Mesendoderm (in vitro differentiated cells): ENCODE results near the gene BICRAL.
"Not testable (repeated sequence)": the region's sequence is repeated elsewhere in the genome, so short reads cannot be mapped to it uniquely, and the experiment has no call there.

Source experiments
- DNase-seq: peaks from one replicate; pipeline ENCODE4 v3.0.0; 2013
- H2AK5ac ChIP-seq: 2 replicates; pipeline ENCODE4 v1.6.1; 2013; ENCODE audit warnings: low read length, inconsistent platforms
- H2BK120ac ChIP-seq: 2 replicates; pipeline ENCODE4 v1.6.1; 2013; ENCODE audit warnings: low read depth, mild to moderate bottlenecking, low read length, moderate library complexity, mixed read lengths
- H2BK15ac ChIP-seq: replicated peaks from 2 replicates; pipeline ENCODE4 v1.6.1; 2013; ENCODE audit warnings: low read depth, mild to moderate bottlenecking, moderate library complexity
- H2BK5ac ChIP-seq: 2 replicates; pipeline ENCODE4 v1.6.1; 2013; ENCODE audit warnings: low read length, inconsistent platforms
- H3K18ac ChIP-seq: 2 replicates; pipeline ENCODE4 v1.6.1; 2013; ENCODE audit warnings: mild to moderate bottlenecking, low read length, mixed read lengths
- H3K23ac ChIP-seq: one replicate; pipeline ENCODE4 v1.6.1; 2013; ENCODE audit warnings: low read length
- H3K27ac ChIP-seq: 2 replicates; pipeline ENCODE4 v1.5.1; 2013; ENCODE audit warnings: low read depth, mild to moderate bottlenecking, inconsistent platforms, low read length, moderate library complexity
- H3K27me3 ChIP-seq: 2 replicates; pipeline ENCODE4 v1.6.1; 2013; ENCODE audit warnings: low read length, control low read depth, mild to moderate bottlenecking, inconsistent platforms; ENCODE audit not compliant: insufficient read depth, poor library complexity
- H3K36me3 ChIP-seq: 2 replicates; pipeline ENCODE4 v1.6.1; 2013; ENCODE audit warnings: low read length, inconsistent platforms; ENCODE audit not compliant: control insufficient read depth, insufficient read depth
- H3K4ac ChIP-seq: one replicate; pipeline ENCODE4 v1.6.1; 2013; ENCODE audit warnings: low read depth, mild to moderate bottlenecking, low read length, moderate library complexity
- H3K4me1 ChIP-seq: 2 replicates; pipeline ENCODE4 v1.6.1; 2013; ENCODE audit warnings: low read depth, low read length, inconsistent platforms; ENCODE audit not compliant: control insufficient read depth
- H3K4me2 ChIP-seq: 2 replicates; pipeline ENCODE4 v1.6.1; 2013; ENCODE audit warnings: low read length
- H3K4me3 ChIP-seq: 2 replicates; pipeline ENCODE4 v1.5.1; 2013; ENCODE audit warnings: mild to moderate bottlenecking, low read length
- H3K56ac ChIP-seq: one replicate; pipeline ENCODE4 v1.6.1; 2013; ENCODE audit warnings: low read length
- H3K79me1 ChIP-seq: 2 replicates; pipeline ENCODE4 v1.6.1; 2013; ENCODE audit warnings: low read length, inconsistent platforms
- H3K79me2 ChIP-seq: 2 replicates; pipeline ENCODE4 v1.6.1; 2013; ENCODE audit warnings: mild to moderate bottlenecking, low read length; ENCODE audit not compliant: control insufficient read depth, insufficient read depth
- H3K9ac ChIP-seq: 2 replicates; pipeline ENCODE4 v1.6.1; 2013; ENCODE audit warnings: low read length, inconsistent platforms
- H4K5ac ChIP-seq: one replicate; pipeline ENCODE4 v1.6.1; 2013; ENCODE audit warnings: low read length
- H4K8ac ChIP-seq: one replicate; pipeline ENCODE4 v1.6.1; 2013; ENCODE audit warnings: low read depth, mild to moderate bottlenecking, control low read depth, low read length, moderate library complexity
- WGBS: extraction: QIAGEN DNeasy Blood & Tissue Kit; methylation state at CpG from one replicate; pipeline ENCODE4 v1.1.7; 2013; ENCODE audit warnings: low lambda C conversion rate, missing lambda C conversion rate; ENCODE audit not compliant: insufficient coverage; ENCODE audit errors: extremely low coverage; 5-methylcytosine and 5-hydroxymethylcytosine counted together

BICRAL gene

GRCh38 chr6:42769051-42769450, 12.8 kb upstream of the BICRAL start:
- H2BK5ac ChIP-seq = no peak overlapping the region
- no peak overlapping the region for H3K56ac ChIP-seq
- H3K79me2 ChIP-seq = no peaks in the 10 kb centered on the region
- peaks cover 4% of the 10 kb centered on the region for H3K4me1 ChIP-seq
- no peak overlapping the region for H2AK5ac ChIP-seq
- H3K23ac ChIP-seq = no peak overlapping the region
- WGBS = no CpG with 5 or more reads among the region's 4 CpGs
- H3K27ac ChIP-seq = no peak overlapping the region
- no peak overlapping the region for H4K5ac ChIP-seq
- H3K4me3 ChIP-seq = no peak overlapping the region
- no peak overlapping the region for H3K9ac ChIP-seq
- H4K8ac ChIP-seq = no peak overlapping the region
- H3K18ac ChIP-seq = no peak overlapping the region
- no peaks in the 10 kb centered on the region for H3K36me3 ChIP-seq
- no peak overlapping the region for H2BK15ac ChIP-seq
- no peak overlapping the region for H3K4ac ChIP-seq
- H3K4me2 ChIP-seq = no peak overlapping the region
- peaks cover 2% of the 10 kb centered on the region for H3K79me1 ChIP-seq
- DNase-seq = no peak
- H2BK120ac ChIP-seq = no peak overlapping the region
- no peaks in the 10 kb centered on the region for H3K27me3 ChIP-seq

GRCh38 chr6:42769836-42770235, 12.0 kb upstream of the BICRAL start:
- Histone ChIP-seq H2BK120ac (no peak overlapping the region), H3K4me1 (peaks cover 4% of the 10 kb centered on the region), H3K9ac (no peak overlapping the region), H3K79me2 (no peaks in the 10 kb centered on the region), H3K4ac (no peak overlapping the region), H3K18ac (no peak overlapping the region), H3K23ac (no peak overlapping the region), H3K79me1 (peaks cover 2% of the 10 kb centered on the region), H3K27me3 (no peaks in the 10 kb centered on the region), H3K27ac (no peak overlapping the region), H4K5ac (no peak overlapping the region), H3K4me3 (no peak overlapping the region), H2BK15ac (no peak overlapping the region), H3K56ac (no peak overlapping the region), H2BK5ac (no peak overlapping the region), H3K4me2 (no peak overlapping the region), H3K36me3 (no peaks in the 10 kb centered on the region), H2AK5ac (no peak overlapping the region), H4K8ac (no peak overlapping the region)
- DNase-seq = no peak
- no CpG with 5 or more reads among the region's 2 CpGs for WGBS

- no peak overlapping the region for H3K4ac ChIP-seq
- no CpG with 5 or more reads among the region's 3 CpGs for WGBS
Measured at GRCh38 chr6:42771741-42772100, 10.1 kb upstream of the BICRAL start.

GRCh38 chr6:42774201-42774600, 7.7 kb upstream of the BICRAL start:
- H3K4me2 ChIP-seq = no peak overlapping the region
- no peak overlapping the region for H3K9ac ChIP-seq
- no peak overlapping the region for H2BK15ac ChIP-seq
- H3K18ac ChIP-seq = no peak overlapping the region
- no peaks in the 10 kb centered on the region for H3K27me3 ChIP-seq
- no peak for DNase-seq
- no peak overlapping the region for H2BK5ac ChIP-seq
- H2AK5ac ChIP-seq = no peak overlapping the region
- H3K23ac ChIP-seq = no peak overlapping the region
- H3K27ac ChIP-seq = no peak overlapping the region
- no CpG with 5 or more reads among the region's 4 CpGs for WGBS
- no peak overlapping the region for H3K56ac ChIP-seq
- no peak overlapping the region for H3K4me3 ChIP-seq
- no peaks in the 10 kb centered on the region for H3K79me2 ChIP-seq
- no peak overlapping the region for H4K8ac ChIP-seq
- no peaks in the 10 kb centered on the region for H3K79me1 ChIP-seq
- H4K5ac ChIP-seq = no peak overlapping the region
- H2BK120ac ChIP-seq = no peak overlapping the region
- no peaks in the 10 kb centered on the region for H3K36me3 ChIP-seq
- H3K4me1 ChIP-seq = peaks cover 4% of the 10 kb centered on the region
- H3K4ac ChIP-seq = no peak overlapping the region

More at GRCh38 chr6:42771741-42772100, 10.1 kb upstream of the BICRAL start:
- Histone ChIP-seq H3K9ac (no peak overlapping the region), H3K36me3 (no peaks in the 10 kb centered on the region), H2BK15ac (no peak overlapping the region), H3K4me3 (no peak overlapping the region), H3K23ac (no peak overlapping the region), H3K18ac (no peak overlapping the region), H2BK5ac (no peak overlapping the region), H2AK5ac (no peak overlapping the region), H3K79me1 (peaks cover 2% of the 10 kb centered on the region), H3K56ac (no peak overlapping the region), H4K8ac (no peak overlapping the region), H4K5ac (no peak overlapping the region), H3K27me3 (no peaks in the 10 kb centered on the region), H2BK120ac (no peak overlapping the region), H3K27ac (no peak overlapping the region), H3K79me2 (no peaks in the 10 kb centered on the region), H3K4me1 (peaks cover 4% of the 10 kb centered on the region), H3K4me2 (no peak overlapping the region)
- DNase-seq = no peak

GRCh38 chr6:42774821-42775487, 6.9 kb upstream of the BICRAL start:
- H3K27me3 ChIP-seq, H3K4me1 ChIP-seq, H3K27ac ChIP-seq, H3K23ac ChIP-seq, H3K4me3 ChIP-seq, H2AK5ac ChIP-seq, H3K36me3 ChIP-seq, DNase-seq, H3K56ac ChIP-seq, H2BK15ac ChIP-seq, H3K4ac ChIP-seq, H3K79me2 ChIP-seq, H2BK5ac ChIP-seq, H3K79me1 ChIP-seq, H3K4me2 ChIP-seq, H3K9ac ChIP-seq, H2BK120ac ChIP-seq, H3K18ac ChIP-seq, H4K5ac ChIP-seq: not testable (repeated sequence)
- WGBS = no CpG with 5 or more reads among the region's 10 CpGs
- peak overlapping the region; percentile 81 for H4K8ac ChIP-seq
